22Rv1 (cell line): ENCODE measurements around the gene RACK1.

Source experiments
- CTCF ChIP-seq: fragments of 450-650 bp; IDR thresholded peaks from 2 replicates; pipeline ENCODE4 v1.5.1; 2017; ENCODE audit warnings: mild to moderate bottlenecking
- ZFX ChIP-seq: fragments of 450-650 bp; IDR thresholded peaks from 2 replicates; pipeline ENCODE4 v1.6.1; 2017; ENCODE audit warnings: antibody characterized with exemption, borderline replicate concordance

- no peak for TF ChIP-seq CTCF
- TF ChIP-seq ZFX: no peak
Observed at GRCh38 chr5:181204826-181205760, 38.6 kb downstream of the RACK1 start, which contains the start of gene TRIM7.
